IPS-11a (cell line): ENCODE measurements around the gene KLF13.

Experiments
- H3K4me3 ChIP-seq: one replicate; pipeline ENCODE4 v1.5.1; 2013; ENCODE audit warnings: low read depth, low read length, control low read depth

The KLF13 gene

GRCh38 chr15:31314380-31314779 lies 12.3 kb upstream of the KLF13 start:
- H3K4me3 ChIP-seq, result no peak overlapping the region

- H3K4me3 ChIP-seq, result no peak overlapping the region
Measured at GRCh38 chr15:31316135-31316795, 10.4 kb upstream of the KLF13 start.

GRCh38 chr15:31317017-31317416 lies 9.6 kb upstream of the KLF13 start:
- no peak overlapping the region for H3K4me3 ChIP-seq

- H3K4me3 ChIP-seq, result no peak overlapping the region
Measured at GRCh38 chr15:31317421-31318327, 9.0 kb upstream of the KLF13 start.

- H3K4me3 ChIP-seq, result no peak overlapping the region
Measured at GRCh38 chr15:31318429-31318828, 8.2 kb upstream of the KLF13 start.

GRCh38 chr15:31320022-31320421 lies 6.6 kb upstream of the KLF13 start:
- no peak overlapping the region for H3K4me3 ChIP-seq

GRCh38 chr15:31321418-31321817 lies 5.2 kb upstream of the KLF13 start:
- H3K4me3 ChIP-seq, result no peak overlapping the region

GRCh38 chr15:31322504-31322903 lies 4.1 kb upstream of the KLF13 start:
- no peak overlapping the region for H3K4me3 ChIP-seq

- H3K4me3 ChIP-seq, result no peak overlapping the region
Measured at GRCh38 chr15:31323627-31324026, 3.0 kb upstream of the KLF13 start.

GRCh38 chr15:31324186-31324585 lies 2.4 kb upstream of the KLF13 start:
- no peak overlapping the region for H3K4me3 ChIP-seq

GRCh38 chr15:31324806-31325594 lies 1.6 kb upstream of the KLF13 start:
- peak overlapping the region; percentile 66 for H3K4me3 ChIP-seq

GRCh38 chr15:31325595-31326155 lies 960 bp upstream of the KLF13 start:
- H3K4me3 ChIP-seq, result peak overlapping the region; percentile 66

GRCh38 chr15:31326875-31327668 lies 437 bp downstream of the KLF13 start:
- peak overlapping the region; percentile 49 for H3K4me3 ChIP-seq

GRCh38 chr15:31327669-31328427 lies 1.2 kb downstream of the KLF13 start:
- peak overlapping the region; percentile 49 for H3K4me3 ChIP-seq

- H3K4me3 ChIP-seq, result peak overlapping the region; percentile 49
Measured at GRCh38 chr15:31328428-31328968, 1.9 kb downstream of the KLF13 start.

GRCh38 chr15:31328969-31329639 lies 2.5 kb downstream of the KLF13 start:
- H3K4me3 ChIP-seq, result peak overlapping the region; percentile 49

GRCh38 chr15:31329640-31330010 lies 3.0 kb downstream of the KLF13 start:
- peak overlapping the region; percentile 49 for H3K4me3 ChIP-seq

GRCh38 chr15:31330111-31330785 lies 3.6 kb downstream of the KLF13 start:
- H3K4me3 ChIP-seq, result peak overlapping the region; percentile 4
